ENCODE measurements around the gene MEIS2.
"Not testable (repeated sequence)": the region's sequence is repeated elsewhere in the genome, so short reads cannot be mapped to it uniquely, and the experiment has no call there.

The MEIS2 gene

DNA sequence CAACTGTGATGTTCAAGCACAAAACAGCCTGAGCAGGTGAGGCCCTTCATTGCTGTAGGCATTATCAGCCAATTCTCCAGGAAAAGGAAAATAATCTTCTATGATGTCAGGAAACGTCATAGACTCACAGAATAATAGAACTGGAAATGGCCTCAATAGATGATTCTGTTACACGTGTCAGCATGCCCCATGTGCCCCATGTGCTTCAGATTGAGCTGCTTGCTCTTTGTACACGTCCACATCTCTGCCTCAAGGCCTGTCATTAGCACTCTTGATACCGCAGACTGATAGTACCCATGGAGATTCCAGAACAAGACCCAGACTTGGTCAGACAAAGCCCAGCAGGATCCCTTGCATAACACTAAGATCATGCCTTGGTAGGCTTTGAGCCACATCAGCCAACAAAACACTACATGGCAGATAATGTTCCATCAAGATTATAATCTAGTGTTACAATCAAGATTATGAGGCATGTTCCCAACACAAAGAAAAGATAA, 95.9 kb downstream of the MEIS2 start:
- no peak for DNase-seq

DNA sequence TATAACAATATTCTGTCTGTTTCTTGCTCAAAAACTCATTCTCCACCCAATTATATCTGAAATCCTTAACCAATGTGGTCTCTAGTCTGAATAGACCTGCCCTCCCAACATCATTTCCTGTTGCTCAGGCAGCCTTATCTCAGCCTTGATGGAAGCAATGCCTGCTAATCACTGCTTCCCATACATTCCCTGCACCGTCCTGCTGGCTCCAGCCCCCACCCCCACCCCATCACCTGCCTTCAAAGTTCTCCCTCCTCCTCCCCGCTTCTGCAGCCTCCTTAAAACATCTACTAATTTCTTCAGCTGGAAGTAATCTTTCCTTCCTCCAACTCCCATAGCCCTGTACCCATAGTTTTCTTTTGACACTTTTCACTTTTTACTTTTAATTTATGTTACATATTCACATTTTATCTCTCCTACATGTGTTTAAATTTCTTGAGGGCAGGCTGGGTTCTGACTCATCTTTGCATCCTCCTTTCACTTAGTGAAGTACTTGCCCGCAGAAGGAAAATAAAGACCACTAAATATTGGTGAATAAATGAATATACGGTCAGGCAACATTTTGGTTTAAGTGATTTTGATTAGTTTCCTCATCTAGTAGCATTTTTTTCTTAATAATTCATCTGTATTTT, 98.2 kb downstream of the MEIS2 start:
- DNase-seq, result no peak

DNA sequence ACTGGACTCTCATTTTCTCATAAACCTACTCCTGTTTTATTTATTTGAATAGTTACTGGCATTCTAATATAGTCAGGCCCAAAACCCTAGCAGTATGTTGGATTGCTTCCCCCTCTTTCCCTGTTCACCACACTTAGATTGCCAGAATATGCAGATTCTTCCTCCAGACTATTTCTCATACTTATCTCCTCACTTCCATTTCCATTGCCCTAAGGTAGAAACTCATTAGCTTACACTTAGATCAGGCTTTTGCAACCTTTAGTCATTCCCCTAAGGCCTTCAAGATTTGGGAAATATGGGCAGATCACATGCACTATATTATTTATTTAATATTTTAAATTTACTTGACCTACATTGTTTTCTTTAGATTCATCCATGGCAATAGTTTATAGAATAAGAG, 98.9 kb downstream of the MEIS2 start:
- DNase-seq, result no peak

DNA sequence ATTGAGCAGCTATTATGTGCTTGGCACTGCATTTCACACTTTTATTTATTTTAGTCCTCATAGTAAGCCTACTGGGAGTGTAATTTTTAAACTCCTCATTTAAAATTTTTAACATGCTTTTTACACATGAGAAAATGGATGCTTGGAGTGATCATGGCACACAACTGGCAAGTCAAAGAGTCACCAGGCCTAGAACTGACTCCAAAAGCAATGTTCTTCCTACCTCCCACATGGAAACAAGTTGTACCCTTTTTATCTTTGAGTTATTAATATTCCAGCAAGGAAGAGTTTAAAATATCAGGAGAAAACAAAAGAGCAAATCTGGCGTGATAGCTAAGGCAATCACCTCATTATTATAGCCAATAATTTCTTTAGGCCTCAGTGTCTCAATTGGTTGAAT, 100.6 kb downstream of the MEIS2 start:
- DNase-seq, result no peak

DNA sequence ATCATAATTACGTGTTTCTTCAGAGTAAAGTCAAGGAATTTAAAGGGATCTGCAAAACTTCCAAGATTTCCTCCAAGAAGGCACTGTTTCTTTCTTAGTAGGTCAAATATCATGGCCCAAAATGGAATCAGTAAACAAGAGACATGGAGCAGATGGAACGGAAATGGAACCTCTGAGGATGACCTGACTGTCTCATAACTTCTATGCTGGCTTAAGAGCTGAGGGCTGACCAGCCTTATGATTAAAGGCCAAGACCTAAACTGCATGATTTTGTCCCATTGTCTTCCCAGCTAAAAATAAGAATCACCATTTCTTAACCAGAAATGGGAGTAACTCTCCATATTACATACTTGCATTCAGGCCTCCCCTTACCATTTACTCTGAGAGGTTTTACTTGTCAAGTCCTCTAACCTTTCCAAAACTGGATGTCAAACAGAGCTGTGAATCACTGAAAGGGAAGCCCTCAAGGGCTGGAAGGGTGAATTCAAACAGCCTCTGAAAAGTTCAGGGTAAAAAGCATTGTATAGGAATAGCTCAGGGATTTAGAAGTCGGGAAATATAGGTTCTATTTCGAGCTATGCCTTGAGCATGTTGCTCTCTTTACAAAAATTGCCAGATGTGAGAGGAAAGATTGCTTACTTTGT, 103.7 kb downstream of the MEIS2 start:
- no peak for DNase-seq

DNA sequence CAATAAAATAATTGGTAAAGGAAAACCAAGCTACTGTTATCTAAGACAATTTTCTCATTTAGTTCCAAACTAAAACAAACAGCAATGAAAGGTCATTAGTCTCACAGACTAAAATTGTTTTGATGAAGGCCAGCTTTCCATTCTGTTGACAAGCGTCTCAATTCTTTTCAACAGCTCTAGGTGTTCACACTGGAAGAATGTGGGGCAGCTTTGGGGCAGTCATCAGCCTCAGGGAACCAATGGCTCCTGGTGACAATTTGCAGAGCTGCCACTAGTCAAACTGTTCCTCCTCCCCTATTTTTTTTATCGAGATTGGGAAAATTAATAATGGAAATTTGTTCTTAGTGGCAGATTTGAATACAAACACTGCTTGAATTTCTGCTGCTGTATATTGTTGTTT, 104.2 kb downstream of the MEIS2 start:
- DNase-seq, result no peak

DNA sequence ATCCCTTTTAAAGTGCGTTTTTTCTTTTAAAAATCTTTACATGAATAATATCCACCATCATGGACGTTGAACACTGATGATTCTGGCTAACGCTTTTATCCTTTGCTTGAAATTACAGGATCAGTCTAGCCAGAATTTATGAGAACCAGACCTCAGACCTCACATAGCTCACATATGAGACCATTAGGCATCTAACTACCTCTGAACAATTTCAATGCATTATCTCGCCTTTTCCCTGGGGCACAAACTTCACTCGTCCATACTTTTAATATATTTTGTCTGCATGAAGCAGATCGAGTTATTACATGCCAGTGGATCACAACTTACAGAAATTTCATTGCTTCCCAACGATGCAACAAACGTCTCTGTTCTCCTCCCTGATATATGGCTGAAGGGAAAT, 105.6 kb downstream of the MEIS2 start:
- DNase-seq, result no peak

DNA sequence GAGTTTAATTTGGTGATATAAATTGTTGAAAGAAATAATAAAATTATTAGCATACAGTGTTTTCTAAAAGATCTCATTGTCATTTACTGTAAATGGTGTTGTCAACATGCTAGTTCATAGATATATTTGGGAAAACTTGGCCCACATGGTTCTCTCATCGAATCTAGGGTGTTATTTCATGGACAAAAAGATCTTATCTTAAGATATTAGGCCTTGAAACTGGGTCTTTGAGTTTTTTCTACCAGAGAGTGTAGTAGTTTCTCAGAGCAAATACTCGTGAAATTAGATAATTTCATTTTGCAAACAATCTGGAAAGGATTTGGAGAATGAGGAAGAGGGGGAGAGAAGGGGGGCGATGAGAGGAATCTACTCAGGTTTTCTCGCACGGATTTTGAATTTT, 107.9 kb downstream of the MEIS2 start:
- DNase-seq, result no peak

DNA sequence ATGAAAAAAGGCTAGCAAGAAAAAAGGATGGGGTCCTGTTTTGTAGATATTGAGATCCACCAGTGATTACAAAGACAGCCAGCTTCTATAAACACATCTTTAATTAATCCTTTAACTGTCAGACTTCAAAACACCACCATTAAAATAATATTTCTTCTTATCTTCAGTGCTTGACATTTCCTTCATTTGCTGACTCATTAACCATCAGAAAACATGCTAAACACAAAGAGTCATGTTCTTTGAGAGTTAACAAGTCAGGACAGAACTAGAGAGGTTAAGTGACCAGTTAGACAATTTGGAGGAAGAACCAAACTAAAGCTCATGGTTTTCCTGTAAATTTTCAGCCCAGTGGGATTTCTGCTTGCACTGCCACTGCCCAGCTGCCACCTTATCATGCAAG, 111.4 kb downstream of the MEIS2 start:
- DNase-seq, result no peak

DNA sequence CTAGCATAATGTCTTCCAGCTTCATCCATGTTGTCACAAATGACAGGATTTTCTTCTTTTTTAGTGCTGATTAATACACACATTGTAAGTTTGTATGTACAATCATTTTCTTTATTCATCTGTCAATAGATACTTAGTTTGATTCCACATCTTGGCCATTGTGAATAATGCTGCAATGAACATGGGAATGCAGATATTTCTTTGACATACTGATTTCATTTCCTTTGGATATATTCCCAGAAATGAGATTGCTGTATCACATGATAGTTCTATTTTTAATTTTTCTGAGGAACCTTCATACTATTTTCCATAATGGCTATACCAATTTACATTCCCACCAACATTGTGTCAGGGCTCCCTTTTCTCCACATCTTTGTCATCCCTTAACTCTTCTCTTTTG, 117.9 kb downstream of the MEIS2 start:
- DNase-seq, result no peak

DNA sequence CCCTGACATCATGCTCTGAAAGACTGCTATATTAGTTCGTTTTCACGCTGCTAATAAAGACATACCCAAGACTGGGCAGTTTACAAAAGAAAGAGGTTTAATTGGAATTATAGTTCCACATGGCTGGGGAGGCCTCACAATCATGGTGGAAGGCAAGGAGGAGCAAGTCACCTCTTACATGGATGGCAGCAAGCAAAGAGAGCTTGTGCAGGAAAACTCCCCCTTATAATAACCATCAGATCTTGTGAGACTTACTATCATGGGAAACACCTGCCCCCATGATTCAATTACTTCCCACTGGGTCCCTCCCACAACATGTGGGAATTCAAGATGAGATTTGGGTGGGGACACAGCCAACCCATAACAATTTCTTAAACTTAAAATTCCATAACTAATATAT, 120.1 kb downstream of the MEIS2 start:
- not testable (repeated sequence) for DNase-seq

DNA sequence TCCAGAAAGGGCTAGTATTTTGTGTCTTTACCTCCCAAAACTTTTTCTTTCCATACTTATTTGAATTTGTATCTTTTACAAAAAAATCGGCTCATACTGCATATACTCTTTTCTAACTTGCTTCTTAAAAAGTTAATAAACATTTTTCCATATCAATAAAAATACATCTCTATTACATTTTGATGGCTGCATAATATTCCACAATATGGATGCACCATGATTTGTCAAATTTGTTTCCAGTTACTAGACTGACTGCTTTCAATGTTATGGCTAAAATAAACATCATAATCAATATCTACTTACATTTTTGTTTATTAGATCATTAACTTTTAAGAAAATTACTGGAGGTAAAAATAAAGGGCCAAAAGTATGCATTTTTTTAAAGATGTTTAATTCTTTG, 121.7 kb downstream of the MEIS2 start:
- no peak for DNase-seq

DNA sequence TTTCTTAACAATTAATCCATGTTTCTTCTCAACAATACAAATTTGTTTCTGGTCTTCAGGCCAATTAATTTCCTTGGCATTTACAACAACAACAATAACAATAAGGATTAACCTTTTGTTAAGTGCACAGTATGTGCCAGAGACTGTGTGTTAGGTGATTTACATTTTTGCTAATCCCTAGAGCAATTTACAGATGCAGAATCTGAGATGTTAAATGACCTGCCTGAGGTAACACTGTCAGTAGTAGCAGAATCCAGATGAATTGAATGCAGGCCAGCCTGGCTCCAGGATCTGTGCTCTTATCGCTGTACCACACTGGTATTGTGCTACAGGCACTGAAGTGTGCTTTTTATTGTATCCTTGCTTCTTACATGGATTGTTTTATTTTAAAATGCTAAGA, 122.2 kb downstream of the MEIS2 start:
- no peak for DNase-seq

DNA sequence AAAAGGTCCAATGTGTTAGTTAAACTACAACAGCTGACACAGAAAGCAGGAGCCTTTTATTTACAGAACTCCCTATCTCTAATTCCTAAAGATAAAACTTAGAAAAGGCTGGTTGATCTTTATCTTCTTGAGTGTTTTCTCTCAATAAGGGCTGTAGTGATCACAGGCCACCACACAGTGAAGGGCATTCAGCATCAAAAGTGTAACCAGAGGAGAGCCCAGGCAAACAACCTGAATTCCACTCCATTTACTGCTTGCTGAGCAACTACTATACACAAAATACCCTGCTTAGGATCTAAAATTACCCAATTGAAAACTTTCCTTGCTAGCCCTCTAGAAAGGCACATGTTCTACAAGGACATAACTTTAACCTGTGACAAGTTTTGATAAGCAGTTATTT, 122.7 kb downstream of the MEIS2 start:
- DNase-seq, result no peak

DNA sequence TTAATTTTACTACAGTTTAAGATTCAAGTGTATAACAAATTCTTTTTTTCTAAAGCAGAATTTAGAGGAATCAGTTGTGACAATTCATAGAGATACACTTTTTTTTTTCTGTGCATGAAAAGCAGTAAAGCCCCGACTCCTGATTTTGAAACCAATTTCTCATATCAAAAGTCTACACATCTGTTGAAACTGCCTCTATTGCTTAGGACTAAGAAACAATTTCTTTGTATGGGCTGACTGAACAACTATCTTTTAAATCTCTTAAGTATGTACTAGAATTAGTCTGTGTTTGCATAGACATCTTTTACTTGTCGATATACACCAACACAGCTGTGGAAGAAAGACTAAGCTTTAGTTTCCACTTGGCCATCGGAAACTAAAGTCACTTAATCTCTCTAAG, 127.6 kb downstream of the MEIS2 start:
- DNase-seq, result no peak

DNA sequence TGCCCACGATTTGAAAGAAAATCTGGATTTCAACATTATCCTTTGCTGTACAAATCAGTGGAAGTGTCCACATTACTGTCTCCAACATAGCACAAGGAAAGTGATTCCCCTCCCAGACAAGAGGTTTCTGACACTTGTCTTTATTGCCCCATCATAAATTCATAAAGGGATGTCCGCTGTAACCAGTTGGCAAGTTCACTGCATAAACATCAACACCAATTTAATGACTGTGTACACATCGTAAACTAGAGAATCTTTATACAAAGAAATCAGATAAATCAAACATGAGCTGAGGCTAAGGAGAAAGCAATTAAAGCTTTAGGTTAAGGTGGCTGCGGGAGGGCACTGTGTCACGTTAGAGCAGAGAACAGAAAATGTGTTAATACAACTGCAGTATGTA, 129.8 kb downstream of the MEIS2 start:
- DNase-seq, result no peak

DNA sequence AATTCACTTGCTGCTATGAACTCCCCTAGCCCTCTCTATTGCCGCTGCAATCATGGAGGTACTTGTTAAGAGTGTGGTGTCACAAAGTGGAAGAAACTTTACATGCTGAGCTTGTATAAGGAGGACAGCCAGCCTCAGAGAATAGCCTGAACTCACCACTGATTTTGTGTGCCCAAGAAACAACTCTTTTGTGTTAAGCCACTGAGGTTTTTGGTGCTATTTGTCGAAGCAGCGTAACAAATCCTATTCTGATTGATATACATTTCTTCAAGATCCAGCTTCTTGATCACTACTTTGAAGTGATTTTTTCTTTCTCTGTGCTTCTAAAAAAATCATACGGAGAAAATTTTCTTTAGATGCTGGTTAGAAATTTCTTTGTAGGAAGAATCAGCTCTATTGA, 132.4 kb downstream of the MEIS2 start:
- DNase-seq, result no peak

DNA sequence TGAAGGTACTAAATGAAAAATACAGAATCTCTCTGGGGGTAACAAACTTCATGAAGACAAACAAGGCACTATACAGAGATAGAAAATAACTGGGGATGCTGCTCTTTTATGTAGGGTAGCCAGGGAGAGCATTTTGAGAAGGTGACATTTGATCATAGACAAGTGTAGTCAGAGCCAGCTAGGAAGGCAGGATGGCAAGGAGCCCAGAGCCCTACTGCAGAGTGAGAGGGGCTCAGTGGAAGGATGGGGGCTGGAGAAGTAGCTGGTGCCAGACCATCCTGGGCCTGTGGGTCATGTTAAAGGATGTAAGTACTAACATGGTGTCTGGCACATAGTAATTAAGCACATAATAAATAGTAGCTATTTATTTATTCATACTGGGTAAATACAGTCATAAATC, 133.6 kb downstream of the MEIS2 start:
- DNase-seq, result no peak

DNA sequence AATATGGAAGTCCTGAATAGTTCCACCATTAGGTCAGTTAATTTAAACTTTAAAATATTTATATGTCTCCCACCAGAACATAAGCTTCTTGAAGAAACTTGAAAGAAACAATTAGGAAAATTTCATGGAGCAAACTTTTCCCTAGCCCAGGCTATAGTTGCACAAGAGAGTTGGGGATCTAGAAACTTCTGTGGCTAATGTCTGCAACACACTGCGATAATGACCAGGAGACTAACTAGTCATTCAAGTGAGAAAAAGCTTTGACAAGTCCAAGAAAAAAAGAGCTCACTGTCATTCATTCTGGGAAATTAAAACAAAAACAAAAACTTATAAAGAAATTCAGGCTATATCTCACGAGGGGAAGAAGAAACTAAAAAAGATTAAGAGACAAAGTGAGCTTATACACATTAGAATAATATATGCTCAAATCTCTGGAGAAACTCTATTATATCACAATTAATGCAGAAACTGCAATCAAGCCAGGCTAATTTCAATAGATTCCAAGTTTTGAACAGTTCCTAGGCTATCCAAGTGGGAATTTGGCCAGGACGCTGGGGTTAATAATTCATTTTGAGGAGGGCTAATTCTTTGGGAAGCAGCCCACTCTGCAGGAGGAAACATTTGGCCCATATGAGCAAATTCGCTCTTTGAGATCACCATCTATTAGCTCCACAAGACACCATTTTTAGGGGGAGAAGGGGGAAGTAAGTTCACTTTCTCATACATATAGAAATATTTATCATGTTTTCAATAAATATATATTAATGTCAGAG, 134.6 kb downstream of the MEIS2 start:
- no peak for DNase-seq

DNA sequence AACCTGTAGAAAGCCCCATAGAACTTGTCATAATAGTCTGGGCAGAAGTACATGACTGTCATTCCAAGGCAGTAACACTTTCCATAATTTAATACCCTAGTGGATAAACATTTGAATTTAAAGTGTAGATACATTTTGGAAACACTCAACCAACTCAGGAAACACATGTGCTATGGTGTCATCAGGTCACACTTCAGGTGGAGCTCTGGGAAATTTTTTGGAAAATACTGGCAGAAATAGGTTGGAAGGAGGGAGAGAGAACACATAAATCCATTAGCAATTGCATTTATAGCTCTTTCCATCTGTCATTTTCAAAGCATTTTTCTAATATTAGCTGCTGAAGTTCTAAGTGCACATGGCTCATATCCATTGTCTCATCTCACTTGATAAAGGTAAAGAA, 135.7 kb downstream of the MEIS2 start:
- no peak for DNase-seq

DNA sequence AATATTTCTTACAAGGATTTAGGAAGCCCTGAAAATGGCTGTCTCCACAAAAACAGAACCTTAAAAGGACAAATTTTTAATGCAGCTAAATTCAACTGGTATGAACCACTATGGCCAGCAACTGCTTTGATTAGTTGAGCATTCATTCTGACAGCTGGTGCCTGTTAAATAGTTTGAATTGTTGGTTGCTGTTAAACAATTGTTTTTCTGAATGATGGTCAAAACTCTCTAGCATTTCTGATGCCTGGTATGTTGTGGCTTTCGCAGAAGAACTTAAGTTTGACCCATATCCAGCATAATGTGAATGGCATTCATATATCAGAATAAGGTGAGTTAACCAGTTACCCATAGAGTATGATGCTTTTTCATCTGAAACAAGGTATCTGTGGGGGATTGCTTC, 138.4 kb downstream of the MEIS2 start:
- no peak for DNase-seq

DNA sequence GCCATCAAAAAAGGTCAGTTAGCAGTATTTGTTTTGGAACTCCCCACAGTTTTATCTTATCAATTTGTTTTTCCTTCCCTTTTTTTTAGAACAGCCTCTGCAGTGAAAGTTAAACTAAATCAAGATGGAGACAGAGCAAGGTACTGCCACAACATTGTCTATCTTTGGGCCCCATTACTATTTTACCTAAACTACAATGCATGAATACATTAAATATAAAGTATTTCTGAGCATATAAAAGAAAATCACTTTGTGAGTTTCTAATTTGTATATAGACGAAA, 139.5 kb downstream of the MEIS2 start:
- DNase-seq, result no peak

DNA sequence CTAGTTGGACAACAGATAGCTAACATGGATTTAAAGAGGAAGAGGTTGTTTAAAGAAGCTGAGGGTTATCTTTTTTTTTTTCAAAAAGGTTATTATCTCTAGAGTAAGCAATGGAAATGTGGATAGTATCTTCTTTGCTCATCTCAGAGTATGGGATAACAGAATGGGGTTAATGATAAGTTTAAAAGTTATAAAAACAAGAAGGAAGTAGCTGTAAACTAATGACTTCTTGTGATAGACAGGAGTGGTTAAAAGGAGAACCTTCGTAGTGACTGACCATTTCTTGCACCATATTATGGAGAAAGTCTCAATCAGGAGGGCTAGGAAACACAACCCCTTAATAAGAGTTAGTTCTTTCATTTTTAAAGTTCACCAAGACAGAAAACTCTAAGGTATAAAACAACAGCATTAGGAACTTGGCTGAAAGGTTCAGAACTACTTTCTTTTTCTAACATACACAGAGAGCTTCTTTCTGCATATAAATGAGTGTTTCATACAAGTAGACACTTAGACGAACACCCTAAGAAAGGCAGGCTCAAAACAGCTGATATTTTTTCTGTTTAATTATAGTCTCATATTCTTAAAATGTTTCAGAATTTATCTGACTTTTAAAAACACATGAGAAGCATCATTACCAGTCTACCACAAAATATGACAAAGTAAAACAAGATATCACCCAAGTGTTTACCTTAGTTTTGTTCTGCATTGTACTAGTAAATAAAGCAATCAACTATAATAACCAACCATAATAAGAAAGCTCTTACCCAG, 140.0 kb downstream of the MEIS2 start:
- no peak for DNase-seq

DNA sequence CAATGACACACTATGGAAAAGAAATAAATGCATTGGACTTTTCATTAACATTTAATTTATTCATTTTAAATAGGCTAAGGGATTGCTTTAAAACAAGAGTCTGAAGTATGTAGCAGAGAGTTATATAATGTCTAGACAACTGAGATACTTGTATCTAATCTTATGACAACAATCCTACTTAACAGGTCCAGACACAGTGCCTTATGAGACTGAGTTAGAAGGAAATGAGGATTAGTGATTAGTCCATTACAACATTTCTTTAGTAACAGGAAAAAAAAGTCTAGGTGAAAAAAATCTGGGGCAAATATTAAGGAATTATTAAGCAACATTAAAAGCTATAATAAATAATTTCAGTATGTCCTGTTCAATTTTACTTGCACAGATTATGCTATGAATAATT, 140.6 kb downstream of the MEIS2 start:
- DNase-seq, result no peak
